Renal pelvis (tissue), 4 donors: ENCODE data around the gene ACSF3. TPM values are rescaled to one million over a fixed set of nuclear protein-coding genes. Genes with fewer than 3 reads are reported as not detected.
"Not testable (repeated sequence)": the region's sequence is repeated elsewhere in the genome, so short reads cannot be mapped to it uniquely, and the experiment has no call there.

Experiments used
- DNase-seq: peaks from one replicate; pipeline ENCODE4 v3.0.0-alpha.2; 2013
- polyA plus RNA-seq, 3 donors: library from polyadenylated mRNA; unstranded; fragments of 120-200 nt; gene quantifications; one replicate each; pipeline ENCODE4 v1.2.1, GENCODE V29; 2013; ENCODE audit not compliant: insufficient read length in 3 of 3

ACSF3 gene
- polyA plus RNA-seq, 3 donors, result 28.5 to 43.3 (median 37.1) TPM

- DNase-seq, result no peak
These were observed 78.5 kb downstream of the ACSF3 start for GRCh38 chr16:89172171-89172527.

DNA sequence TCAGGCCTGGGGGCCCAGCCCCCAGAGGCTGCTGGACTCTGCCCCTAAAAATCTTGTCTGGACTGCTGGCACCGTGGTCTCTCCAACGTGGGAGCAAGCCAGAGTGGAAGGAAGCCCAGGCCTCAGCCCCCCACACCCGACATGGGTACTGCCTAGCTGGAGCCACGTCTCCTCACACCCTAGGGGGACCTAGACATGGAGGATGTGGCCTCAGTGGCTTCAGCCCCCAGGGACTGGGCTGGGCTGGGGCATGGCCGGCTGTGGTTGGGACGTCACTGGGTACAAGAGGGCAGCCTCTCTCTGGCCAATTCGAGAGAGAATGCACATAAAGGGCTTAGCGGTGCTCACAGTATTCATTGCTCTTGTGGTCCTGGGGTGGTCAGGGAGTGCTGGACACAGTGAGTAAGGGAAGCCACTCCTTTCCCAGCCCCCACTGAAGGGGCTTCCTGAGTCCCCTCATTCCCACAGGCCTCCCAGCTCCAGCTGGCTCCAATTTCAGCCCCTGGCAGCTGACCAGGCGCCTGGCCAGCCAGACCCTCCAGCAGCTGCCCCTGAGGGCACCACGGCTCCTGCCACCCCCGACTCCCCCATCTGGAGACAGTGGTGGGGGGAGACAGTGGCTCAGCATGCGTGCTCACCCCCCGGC, 79.0 kb downstream of the ACSF3 start:
- peak; percentile 64 for DNase-seq

GRCh38 chr16:89173174-89173921, 79.7 kb downstream of the ACSF3 start:
- DNase-seq, result no peak

DNA sequence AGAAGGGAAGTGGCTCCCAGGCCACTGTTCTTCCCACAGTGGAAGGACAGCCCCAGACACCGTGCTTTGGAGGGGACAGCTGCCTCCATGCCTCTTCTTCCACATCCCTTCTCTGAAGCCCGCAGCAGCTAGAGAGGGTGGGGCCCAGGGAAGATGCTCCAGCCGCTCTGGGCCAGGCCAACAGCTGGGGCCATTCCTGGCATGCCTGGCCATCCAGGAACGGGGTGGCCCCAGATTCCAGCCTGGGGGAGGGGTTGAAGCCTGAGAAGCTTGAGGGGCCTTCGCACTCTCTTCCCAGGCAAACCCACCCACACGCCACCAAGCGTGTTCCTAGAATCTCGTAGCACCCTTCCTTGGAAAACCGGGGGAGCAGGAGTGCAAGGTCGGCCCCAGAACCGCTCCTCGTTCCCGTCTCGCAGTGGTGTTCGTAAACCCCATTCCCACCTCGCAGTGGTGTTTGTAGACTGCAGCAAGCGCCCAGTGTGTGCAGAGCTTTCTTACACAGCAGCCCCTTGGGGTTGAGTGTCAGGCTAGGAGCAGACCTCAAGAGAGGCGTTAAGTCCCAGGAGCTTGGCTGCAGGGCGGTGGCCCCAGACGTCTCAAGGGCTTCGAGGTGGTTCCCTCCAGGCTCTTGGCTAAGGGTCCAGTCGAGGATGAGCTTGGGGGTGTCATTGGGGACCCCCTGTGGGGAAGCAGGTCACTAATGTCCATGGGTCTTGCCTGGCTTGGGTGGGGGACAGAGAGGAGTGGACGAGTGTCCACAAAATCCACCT, 80.6 kb downstream of the ACSF3 start:
- no peak for DNase-seq

DNA sequence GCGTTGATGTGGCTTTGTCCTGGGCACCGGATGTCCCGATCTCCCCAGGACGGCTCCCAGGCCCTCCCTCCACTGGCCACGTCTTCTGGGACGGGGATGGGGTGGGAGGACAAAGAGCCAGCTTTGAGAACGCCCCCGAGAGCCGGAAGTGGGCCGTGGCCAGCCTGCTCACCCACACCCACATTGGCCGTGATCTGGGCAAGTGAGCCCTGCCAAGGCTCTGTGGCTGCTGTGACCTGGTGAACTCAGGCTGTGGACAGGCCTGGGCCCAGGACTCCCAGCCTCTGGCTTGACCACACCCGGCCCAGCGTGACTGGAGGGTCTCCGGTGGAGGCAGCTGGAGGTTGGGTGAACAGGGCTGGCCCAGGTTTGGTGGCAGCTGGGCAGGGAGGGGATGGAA, 81.2 kb downstream of the ACSF3 start:
- no peak for DNase-seq

- no peak for DNase-seq
These were observed 81.9 kb downstream of the ACSF3 start for GRCh38 chr16:89175280-89176146.

GRCh38 chr16:89176147-89176690, 82.6 kb downstream of the ACSF3 start:
- DNase-seq, result no peak

DNA sequence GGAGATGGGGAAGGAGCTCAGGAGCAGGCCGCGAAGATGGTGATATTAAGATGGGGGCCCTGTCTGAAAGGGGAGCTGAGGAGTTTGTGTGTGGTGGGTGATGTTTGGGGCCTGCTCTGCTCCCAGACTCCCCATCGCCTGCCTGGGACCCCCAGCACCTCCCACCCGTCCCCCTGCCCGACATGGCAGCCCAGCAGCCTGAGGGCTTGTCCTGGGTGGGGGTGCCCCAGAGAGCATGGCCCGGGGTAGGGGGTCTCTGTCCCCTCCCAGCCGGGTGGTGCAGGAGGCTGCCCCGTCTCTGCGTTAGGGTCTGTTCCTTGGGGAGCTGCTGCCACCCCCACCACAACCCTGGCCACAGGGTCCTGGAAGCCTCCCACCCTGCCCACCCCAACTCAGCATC, 83.1 kb downstream of the ACSF3 start:
- no peak for DNase-seq

DNA sequence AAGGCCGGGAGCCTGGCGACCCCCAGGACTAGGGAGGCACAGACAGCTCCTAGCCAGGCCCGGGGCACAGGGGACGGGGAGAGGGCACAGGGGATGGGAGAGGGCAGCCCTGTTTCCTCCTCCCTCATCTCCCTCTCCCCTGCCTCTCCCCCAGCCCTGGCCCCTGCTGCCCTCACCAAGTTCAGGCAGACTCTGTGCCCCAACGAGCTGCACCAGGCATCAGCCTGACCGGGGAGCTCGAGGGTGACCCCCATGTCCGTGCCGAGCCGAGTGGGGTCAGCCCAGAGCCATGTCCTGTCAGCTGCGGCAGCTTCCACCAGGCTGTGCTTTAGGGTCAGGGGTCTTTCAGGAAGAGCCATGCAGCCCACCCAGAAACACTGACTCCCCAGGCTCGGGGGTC, 83.8 kb downstream of the ACSF3 start:
- DNase-seq, result no peak

DNA sequence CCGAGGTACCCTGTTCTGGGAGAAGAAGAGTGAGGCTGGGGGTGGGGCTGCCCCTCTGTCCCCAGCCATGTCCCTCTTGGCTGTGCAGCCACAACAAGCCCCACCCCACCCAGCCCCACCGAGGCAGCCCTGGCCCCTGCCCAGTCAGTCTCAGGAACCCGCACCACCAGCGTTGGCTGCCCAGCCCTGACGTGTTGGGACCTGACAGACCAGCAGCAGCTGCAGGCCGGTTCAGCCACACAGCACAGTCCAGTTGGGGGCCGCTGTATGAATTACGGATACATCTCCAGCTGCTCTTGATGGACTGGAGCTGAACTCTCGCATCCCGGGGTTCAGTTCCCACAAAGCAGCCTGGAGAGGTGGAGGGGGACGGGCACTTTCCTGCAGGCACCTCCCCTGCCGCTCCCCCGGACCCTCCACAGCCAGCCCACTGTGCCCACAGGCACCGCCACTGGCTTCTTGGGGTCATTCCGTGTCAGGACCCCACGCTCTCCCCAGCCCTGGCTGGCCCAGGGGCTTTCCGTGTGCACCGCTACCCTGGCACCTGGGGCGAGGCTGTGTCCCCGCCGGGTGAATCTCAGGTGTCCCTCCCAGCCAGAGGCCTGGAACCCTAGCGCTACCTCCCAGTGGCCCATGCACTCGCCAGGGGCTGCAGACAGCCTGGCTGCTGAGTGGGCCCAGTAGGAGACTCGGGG, 84.9 kb downstream of the ACSF3 start:
- DNase-seq, result no peak

DNA sequence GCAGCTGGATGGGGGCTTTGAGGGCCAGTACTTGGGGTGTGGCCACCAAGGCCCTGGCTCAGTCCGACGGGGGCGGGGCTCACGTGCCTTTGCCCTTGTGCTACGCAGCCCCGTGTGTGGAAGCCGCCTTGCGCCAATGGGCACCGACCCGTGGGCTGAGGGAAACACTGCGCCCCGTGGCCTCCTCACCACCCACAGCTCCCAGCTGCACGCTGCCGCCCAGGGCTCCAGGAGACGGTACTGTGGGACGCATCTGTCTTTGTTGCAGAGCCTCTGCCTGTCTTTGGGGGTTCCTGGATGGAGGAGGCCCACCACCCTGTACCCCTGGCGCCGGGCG, 85.5 kb downstream of the ACSF3 start:
- no peak for DNase-seq

GRCh38 chr16:89179656-89180315, 86.1 kb downstream of the ACSF3 start:
- no peak for DNase-seq

DNA sequence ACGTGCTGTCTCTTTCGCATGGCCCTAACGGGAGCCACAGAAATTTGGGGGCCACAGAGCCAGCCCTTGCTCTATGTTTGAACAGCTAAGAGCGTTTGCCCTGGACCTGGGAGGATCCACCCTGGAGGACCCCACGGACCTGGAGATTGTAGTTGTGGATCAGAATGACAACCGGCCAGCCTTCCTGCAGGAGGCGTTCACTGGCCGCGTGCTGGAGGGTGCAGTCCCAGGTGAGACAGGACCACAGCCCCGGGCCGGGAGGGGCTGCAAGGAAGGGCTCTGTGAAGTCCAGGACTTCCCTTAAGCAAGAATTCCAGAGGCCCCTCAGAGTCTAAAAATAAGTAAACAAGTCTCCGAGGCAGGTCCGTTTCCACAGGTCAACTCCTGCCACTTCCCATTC, 89.8 kb downstream of the ACSF3 start:
- DNase-seq, result no peak

DNA sequence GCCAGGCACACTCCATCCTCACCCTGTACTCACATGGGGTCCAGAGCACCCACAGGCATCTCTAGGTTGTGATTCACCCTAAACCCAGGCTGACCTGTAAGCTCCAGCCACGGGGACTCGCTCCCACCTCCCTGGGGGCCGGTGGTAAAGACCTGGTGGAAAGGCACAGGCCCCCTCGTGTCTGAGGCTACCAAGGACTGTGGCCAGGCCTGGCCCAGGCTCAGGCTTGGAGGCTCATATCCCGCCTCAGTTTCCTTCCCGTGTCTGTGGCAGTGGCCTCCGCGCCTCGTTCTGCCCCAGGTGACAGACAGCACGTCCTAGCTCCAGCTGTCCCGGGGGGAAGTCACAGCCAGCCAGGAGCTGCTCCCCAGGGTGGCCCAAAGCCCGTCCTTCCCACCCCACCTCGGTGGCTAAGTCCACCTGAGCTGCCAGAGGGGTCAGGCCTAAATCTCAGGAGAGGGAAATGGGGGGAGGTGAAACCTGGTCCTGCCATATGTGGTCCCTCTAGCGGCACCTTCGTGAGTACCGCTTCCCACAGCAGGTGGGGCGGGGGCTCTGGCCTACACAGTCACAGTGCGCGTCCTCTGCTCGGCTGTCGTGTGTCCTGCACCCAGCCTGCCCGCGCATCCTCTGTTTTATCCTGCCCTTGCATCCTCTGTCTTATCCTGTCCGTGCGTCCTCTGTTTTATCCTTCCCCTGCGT, 90.5 kb downstream of the ACSF3 start:
- DNase-seq, result no peak

DNA sequence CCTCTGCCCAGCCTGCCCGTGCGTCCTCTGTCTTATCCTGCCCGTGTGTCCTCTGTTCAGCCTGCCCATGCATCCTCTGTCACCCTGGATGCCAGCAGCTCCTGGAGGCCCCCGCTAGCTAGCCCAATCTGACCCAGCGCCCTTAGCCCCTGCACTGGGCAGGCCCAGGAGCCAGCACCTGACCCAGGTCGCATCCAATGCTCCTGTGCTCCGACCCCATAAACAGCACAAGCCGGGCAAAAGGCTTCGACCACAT, 91.0 kb downstream of the ACSF3 start:
- DNase-seq, result no peak

DNA sequence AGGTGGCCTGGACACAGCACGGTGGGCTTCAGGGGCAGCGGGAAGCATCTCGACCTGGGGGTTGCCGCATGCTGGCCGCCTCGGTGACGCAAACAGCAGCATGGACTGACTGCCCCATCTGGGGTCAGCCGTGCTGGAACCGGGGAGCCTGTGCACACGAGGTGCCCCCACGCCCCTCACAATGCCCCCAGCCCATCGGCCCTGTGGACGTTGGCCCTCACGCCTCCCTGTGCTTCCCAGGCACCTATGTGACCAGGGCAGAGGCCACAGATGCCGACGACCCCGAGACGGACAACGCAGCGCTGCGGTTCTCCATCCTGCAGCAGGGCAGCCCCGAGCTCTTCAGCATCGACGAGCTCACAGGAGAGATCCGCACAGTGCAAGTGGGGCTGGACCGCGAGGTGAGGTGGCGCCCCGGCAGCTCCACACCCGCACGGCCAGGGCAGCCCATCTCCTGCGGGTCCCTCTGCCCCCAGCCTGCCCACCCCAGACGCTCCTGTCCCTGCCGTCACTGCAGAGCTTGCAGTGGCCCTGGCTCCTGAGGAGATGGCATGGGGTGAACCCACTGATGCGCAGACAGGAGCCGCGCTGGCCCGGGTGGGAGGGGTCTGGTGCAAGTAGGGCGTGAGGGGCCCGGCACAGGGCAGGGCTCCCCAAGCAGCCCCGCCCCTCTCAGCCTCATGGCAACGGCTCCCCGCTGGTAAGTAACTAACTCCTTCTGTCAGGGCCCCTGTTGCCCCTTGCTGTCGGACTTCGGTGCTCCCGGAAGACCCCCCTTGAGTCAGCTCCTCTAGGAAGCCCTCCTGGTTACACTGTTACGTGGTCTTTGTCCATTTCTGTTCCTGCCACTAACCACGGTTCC, 91.5 kb downstream of the ACSF3 start:
- no peak for DNase-seq

GRCh38 chr16:89185887-89186592, 92.4 kb downstream of the ACSF3 start:
- DNase-seq, result not testable (repeated sequence)

GRCh38 chr16:89186593-89187031, 93.0 kb downstream of the ACSF3 start:
- DNase-seq, result not testable (repeated sequence)
